Measurements from ENCODE around the gene AFAP1L2.
A peak's percentile ranks its signal among the peaks of the same experiment; 100 is the strongest.

AFAP1L2 gene

GRCh38 chr10:114307731-114308130, 96.6 kb downstream of the AFAP1L2 start:
- TF ChIP-seq ZNF565 (CRISPR knock-in tag; conservative IDR thresholded peaks at IDR 0.05; ENCODE audit: low read depth) (no peak), ISL1 (CRISPR knock-in tag; IDR thresholded peaks at IDR 0.05) (no peak), ZNF70 (CRISPR knock-in tag; IDR thresholded peaks at IDR 0.05) (no peak), ZFP3 (CRISPR knock-in tag; IDR thresholded peaks at IDR 0.05) (no peak), OSR1 (CRISPR knock-in tag; IDR thresholded peaks at IDR 0.05) (no peak), ZFP30 (CRISPR knock-in tag; IDR thresholded peaks at IDR 0.05) (no peak), ZC3H10 (CRISPR knock-in tag; IDR thresholded peaks at IDR 0.05) (no peak), POU6F1 (CRISPR knock-in tag; IDR thresholded peaks at IDR 0.05; ENCODE audit: borderline replicate concordance, low read depth) (no peak), ARNTL (CRISPR knock-in tag; IDR thresholded peaks at IDR 0.05; ENCODE audit: borderline replicate concordance, low read depth) (no peak), RARB (CRISPR knock-in tag; IDR thresholded peaks at IDR 0.05) (no peak), CSRNP3 (CRISPR knock-in tag; IDR thresholded peaks at IDR 0.05) (no peak), ZNF8 (CRISPR knock-in tag; IDR thresholded peaks at IDR 0.05) (no peak), TCF4 (CRISPR knock-in tag; IDR thresholded peaks at IDR 0.05; ENCODE audit: borderline replicate concordance) (no peak), TOX (CRISPR knock-in tag; IDR thresholded peaks at IDR 0.05; ENCODE audit: borderline replicate concordance) (no peak), SNAI2 (CRISPR knock-in tag; IDR thresholded peaks at IDR 0.05) (no peak), GLIS3 (CRISPR knock-in tag; IDR thresholded peaks at IDR 0.05) (no peak), ESRRG (CRISPR knock-in tag; IDR thresholded peaks at IDR 0.05) (no peak), PPARA (CRISPR knock-in tag; IDR thresholded peaks at IDR 0.05; ENCODE audit: borderline replicate concordance) (no peak), PATZ1 (CRISPR knock-in tag; IDR thresholded peaks at IDR 0.05; ENCODE audit: borderline replicate concordance) (no peak), CSDC2 (CRISPR knock-in tag; IDR thresholded peaks at IDR 0.05) (no peak)
- no peak for ATAC-seq

GRCh38 chr10:114306116-114306973, 98.0 kb downstream of the AFAP1L2 start:
- ATAC-seq: peak; percentile 62

More at GRCh38 chr10:114306116-114306973, 98.0 kb downstream of the AFAP1L2 start:
- TF ChIP-seq PPARA (CRISPR knock-in tag; IDR thresholded peaks at IDR 0.05; ENCODE audit: borderline replicate concordance): no peak
- no peak for TF ChIP-seq ZNF565 (CRISPR knock-in tag; conservative IDR thresholded peaks at IDR 0.05; ENCODE audit: low read depth)
- TF ChIP-seq CSDC2 (CRISPR knock-in tag; IDR thresholded peaks at IDR 0.05): no peak
- no peak for TF ChIP-seq ZFP30 (CRISPR knock-in tag; IDR thresholded peaks at IDR 0.05)
- no peak for TF ChIP-seq ZC3H10 (CRISPR knock-in tag; IDR thresholded peaks at IDR 0.05)
- TF ChIP-seq GLIS3 (CRISPR knock-in tag; IDR thresholded peaks at IDR 0.05): no peak
- no peak for TF ChIP-seq ARNTL (CRISPR knock-in tag; IDR thresholded peaks at IDR 0.05; ENCODE audit: borderline replicate concordance, low read depth)
- TF ChIP-seq CREB5 (CRISPR knock-in tag; IDR thresholded peaks at IDR 0.05; ENCODE audit: low read depth): no peak
- no peak for TF ChIP-seq CSRNP3 (CRISPR knock-in tag; IDR thresholded peaks at IDR 0.05)
- no peak for TF ChIP-seq PATZ1 (CRISPR knock-in tag; IDR thresholded peaks at IDR 0.05; ENCODE audit: borderline replicate concordance)
- no peak for TF ChIP-seq ZFP3 (CRISPR knock-in tag; IDR thresholded peaks at IDR 0.05)
- TF ChIP-seq ESRRG (CRISPR knock-in tag; IDR thresholded peaks at IDR 0.05): no peak
- TF ChIP-seq POU6F1 (CRISPR knock-in tag; IDR thresholded peaks at IDR 0.05; ENCODE audit: borderline replicate concordance, low read depth): no peak
